ENCODE measurements around the gene EMC6. TPM values are rescaled to one million over a fixed set of nuclear protein-coding genes. Genes with fewer than 3 reads are reported as not detected.

Gene EMC6
- total RNA-seq, 4 donors from 2014 or later = 9.8 to 19.4 (median 13.0) TPM

DNA sequence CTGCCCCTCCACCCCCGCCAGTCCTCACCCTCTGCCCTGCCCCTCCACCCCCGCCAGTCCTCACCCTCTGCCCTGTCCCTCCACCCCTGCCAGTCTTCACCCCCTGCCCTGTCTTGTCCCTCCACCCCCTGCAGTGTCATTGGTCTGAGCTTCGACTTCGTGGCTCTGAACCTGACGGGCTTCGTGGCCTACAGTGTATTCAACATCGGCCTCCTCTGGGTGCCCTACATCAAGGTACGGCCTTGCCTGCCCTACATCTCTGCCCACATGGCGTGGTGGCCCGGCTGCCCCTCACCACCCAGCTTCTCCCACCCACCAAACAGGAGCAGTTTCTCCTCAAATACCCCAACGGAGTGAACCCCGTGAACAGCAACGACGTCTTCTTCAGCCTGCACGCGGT lies 12.3 kb upstream of the EMC6 start:
- ATAC-seq (ENCODE audit: low FRiP score) (no peak), DNase-seq (ENCODE audit: low spot score) (no peak)
- TF ChIP-seq, protein P1, sequence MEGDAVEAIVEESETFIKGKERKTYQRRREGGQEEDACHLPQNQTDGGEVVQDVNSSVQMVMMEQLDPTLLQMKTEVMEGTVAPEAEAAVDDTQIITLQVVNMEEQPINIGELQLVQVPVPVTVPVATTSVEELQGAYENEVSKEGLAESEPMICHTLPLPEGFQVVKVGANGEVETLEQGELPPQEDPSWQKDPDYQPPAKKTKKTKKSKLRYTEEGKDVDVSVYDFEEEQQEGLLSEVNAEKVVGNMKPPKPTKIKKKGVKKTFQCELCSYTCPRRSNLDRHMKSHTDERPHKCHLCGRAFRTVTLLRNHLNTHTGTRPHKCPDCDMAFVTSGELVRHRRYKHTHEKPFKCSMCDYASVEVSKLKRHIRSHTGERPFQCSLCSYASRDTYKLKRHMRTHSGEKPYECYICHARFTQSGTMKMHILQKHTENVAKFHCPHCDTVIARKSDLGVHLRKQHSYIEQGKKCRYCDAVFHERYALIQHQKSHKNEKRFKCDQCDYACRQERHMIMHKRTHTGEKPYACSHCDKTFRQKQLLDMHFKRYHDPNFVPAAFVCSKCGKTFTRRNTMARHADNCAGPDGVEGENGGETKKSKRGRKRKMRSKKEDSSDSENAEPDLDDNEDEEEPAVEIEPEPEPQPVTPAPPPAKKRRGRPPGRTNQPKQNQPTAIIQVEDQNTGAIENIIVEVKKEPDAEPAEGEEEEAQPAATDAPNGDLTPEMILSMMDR (IDR thresholded peaks at IDR 0.05) = no peak

DNA sequence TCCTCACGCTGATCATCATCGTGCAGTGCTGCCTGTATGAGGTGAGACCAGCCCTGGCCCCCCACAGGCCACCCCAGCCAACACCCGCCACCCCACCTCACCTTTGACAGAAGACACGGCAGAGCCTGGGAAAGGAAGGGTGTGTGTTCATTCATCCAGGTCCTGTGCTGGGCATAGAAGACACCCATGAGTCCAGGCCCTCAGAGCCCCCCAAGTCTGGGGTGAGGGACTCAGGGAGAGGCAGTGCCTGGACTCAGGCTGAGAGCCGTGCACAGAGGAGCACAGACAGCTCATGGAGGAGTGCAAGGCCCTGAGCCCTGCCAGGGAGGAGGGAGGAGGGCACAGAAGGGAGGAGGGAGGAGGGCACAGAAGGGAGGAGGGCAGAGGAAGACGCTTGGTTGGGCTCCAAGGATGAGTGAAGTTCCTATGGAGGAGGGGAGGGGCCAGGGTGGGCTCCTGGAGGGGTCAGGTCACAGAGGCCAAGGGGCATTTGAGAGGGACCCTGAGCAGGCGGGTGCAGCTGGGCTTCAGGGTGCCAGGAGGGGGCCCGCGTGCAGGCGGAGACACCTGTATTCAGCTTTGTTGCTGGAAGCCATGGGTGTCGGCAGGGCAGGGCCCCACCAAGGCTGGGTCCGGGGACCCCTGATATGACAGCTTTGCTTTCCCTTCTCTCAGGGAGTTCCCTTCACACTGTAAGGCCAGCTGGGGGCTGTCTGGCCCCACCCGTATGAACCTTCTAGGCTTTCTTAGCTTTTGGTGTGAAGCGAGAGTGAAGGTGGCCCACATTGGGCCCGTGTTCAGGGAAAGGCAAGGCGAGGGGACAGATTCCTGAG lies 11.6 kb upstream of the EMC6 start:
- ATAC-seq (ENCODE audit: low FRiP score) = no peak
- DNase-seq (ENCODE audit: low spot score) = no peak
- TF ChIP-seq, protein P1 (IDR thresholded peaks at IDR 0.05) = no peak

DNA sequence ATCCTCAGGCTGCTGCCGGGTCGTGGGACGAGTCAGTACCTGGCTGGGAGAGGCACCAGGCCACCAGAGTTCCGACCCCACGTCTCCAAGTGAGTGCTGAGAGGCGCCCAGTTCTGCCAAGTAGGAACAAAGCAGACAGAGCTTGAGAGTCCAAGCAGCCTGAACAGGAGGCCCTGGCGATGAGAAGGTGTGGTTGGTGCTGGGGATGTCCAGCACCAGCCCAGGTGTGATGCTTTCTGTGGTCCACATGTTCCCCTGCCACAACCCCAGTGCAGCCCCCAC lies 11.1 kb upstream of the EMC6 start:
- TF ChIP-seq, protein P1 (IDR thresholded peaks at IDR 0.05) = no peak
- no peak for ATAC-seq (ENCODE audit: low FRiP score)
- DNase-seq (ENCODE audit: low spot score) = no peak

DNA sequence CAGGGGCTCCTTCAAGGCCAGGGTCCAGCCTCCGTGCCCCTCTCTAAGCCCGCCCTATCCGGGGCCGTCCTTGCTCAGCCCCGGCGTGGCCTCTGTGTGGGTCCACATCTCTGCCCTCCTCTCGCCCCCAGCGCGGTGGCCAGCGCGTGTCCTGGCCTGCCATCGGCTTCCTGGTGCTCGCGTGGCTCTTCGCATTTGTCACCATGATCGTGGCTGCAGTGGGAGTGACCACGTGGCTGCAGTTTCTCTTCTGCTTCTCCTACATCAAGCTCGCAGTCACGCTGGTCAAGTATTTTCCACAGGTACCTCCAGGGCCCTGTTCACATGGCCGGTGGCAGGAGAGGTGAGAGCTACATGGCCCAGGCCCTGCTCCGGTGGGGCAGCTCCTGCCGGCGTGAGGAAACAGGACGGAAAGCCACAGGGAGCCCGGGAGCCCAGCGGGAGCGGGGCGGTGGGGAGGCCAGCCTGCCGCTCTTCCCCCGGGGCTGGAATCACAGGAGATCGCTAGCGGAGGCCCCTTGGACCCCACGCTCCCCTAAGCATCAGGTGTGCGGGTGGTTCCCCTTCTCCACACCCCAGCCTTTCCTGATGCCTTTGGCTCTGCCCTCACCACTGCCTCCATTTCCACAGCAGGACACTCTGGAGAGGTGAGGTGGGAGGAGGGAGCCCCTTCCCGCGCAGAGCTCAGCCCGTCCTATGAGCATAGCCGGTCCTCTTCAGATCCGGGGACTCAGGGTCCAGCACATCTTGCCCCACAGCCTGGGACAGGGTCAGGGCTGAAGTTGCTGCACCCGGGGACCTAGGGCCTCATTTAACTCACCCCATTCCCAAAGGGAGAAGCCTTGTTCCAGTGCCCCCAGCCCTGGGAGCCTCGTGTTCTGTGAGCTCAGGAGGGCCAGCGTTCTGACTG lies 10.5 kb upstream of the EMC6 start:
- ATAC-seq (ENCODE audit: low FRiP score) = no peak
- DNase-seq (ENCODE audit: low spot score) = no peak
- TF ChIP-seq, protein P1 (IDR thresholded peaks at IDR 0.05) = no peak

DNA sequence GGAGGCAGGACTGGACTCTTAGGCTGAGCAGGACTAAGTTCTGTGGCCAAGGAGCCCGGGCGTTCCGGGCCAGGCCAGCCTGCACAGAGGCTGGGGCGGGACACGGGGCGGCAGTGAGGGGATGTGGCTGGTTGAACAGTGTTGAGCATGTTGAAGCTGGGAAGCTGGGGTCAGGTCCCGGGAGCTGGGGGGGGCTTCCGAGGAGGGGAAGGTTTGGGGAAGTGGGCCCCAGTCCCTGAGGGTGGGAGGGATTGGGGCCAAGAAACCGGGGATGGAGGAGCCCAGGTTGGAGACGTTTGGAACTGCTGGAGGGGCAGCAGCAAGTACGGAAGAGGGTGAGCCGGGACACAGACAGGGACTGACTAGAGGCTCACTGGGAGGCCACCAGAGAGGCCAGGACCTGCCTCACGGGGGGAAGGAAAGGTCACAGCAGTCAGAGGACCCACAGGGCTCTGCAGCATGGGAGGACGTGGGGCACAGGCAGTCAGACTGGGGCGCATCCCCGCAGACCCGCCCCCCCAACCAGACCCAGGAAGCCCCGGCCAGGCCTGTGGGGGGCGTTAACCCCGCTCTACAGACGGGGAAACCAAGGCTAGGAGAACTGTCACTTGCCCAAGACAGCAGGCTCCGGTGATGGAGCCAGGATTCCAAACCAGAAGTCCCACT lies 9.7 kb upstream of the EMC6 start:
- no peak for DNase-seq (ENCODE audit: low spot score)

DNA sequence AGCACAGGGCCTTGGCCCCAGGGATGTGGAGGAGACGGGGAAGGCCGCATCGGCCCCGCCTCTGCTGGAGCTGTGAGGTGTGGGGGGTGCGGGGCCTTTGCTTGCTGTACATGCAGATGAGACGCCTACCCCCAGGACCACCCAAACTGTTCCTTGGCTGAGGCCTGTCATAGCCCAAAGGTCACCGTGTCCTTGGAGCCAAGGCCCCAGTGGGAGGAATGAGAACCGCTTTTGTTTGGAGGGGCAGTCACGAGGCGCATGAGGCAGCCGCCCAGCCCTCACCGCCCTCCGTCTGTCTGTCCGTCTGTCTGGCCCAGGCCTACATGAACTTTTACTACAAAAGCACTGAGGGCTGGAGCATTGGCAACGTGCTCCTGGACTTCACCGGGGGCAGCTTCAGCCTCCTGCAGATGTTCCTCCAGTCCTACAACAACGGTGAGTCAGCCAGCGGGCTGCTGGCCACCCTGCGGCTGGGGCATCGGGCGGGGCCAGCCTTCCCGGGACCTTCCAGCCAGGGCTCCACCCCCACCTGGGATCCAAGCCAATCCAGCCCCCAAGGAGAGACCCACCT lies 9.0 kb upstream of the EMC6 start:
- DNase-seq (ENCODE audit: low spot score) (peak; percentile 58), ATAC-seq (ENCODE audit: low FRiP score) (peak; percentile 87)
- TF ChIP-seq, protein P1 (IDR thresholded peaks at IDR 0.05) = no peak

More for the DNA sequence above, 9.7 kb upstream of the EMC6 start:
- TF ChIP-seq, protein P1 (IDR thresholded peaks at IDR 0.05) = no peak
- no peak for ATAC-seq (ENCODE audit: low FRiP score)
